IgD-negative memory B cell (primary cell): ENCODE results near the gene CCNL1. TPM values are rescaled to one million over a fixed set of nuclear protein-coding genes. Genes with fewer than 3 reads are reported as not detected.

Experiments used
- H3K27ac Mint-ChIP-seq, 3 donors: one replicate each; pipeline ENCODE4 v1.8.0; 2020 to 2022; ENCODE audit warnings: mild to moderate bottlenecking in 3 of 3, mixed read lengths in 3 of 3, moderate library complexity in 1 of 3
- H3K27me3 Mint-ChIP-seq: one replicate; pipeline ENCODE4 v1.8.0; 2021; ENCODE audit warnings: mixed read lengths
- H3K36me3 Mint-ChIP-seq: one replicate; pipeline ENCODE4 v1.8.0; 2020; ENCODE audit warnings: mild to moderate bottlenecking, mixed read lengths
- H3K4me1 Mint-ChIP-seq, 3 donors: one replicate each; pipeline ENCODE4 v1.8.0; 2020 to 2022; ENCODE audit warnings: mixed read lengths in 3 of 3, mild to moderate bottlenecking in 1 of 3
- H3K4me3 Mint-ChIP-seq, 4 donors: one replicate each; pipeline ENCODE4 v1.8.0; 2020 to 2022; ENCODE audit warnings: mild to moderate bottlenecking in 4 of 4, mixed read lengths in 4 of 4, moderate library complexity in 3 of 4
- H3K9me3 Mint-ChIP-seq, 3 donors: one replicate each; pipeline ENCODE4 v1.8.0; 2020 to 2021; ENCODE audit warnings: mixed read lengths in 3 of 3, mild to moderate bottlenecking in 1 of 3
- polyA plus RNA-seq: library from polyadenylated mRNA; unstranded; fragments of 300-500 nt; fragmentation: Illumina TruSeq; gene quantifications from one replicate; pipeline ENCODE4 v1.2.3, GENCODE V29; 2021

CCNL1 gene
- polyA plus RNA-seq, 1 donor from 2014 or later: 107 TPM

DNA sequence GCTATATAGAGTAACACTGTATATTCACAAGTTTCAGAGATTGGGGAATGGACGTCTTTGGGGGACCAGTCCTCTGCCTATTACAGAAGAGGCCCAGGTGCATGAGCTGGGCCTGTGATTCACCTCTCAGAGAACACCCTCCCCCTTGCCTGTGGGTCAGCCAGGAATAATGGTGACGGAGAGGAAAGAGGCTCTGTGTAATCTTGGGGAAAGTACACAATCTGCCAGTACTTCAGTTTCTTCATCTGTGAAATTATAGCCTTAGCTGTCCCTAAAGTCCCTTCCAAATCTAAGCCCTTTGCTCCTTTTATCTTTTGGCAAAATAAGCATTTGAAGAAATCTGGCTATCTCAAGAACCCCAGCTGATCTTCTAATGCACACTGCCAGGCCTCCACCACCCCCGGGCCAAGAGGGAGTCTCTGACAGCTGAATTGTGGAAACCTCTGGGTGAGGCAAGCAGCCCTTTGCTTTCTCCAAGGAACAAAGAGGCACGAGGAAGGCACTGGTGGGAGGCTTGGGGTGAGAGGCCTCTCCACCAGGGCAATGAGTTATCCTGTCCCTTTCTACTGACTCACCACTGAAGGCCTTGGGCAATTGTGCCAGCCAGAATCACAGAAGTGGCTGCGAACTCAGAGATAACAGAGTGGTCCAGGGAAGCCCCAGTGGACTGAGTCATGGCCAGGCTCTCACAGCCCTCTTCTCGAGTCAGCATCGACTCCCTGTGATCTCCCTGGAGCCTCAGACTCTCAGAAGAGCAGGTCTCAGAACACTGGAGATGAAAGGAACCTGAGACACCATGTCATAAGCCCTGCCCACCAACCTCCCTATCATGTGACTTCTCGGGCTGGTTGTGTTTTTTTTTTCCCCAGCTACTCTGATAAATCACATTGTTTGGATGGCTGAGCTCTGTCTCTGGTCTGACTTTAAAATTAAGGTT, 31.8 kb downstream of the CCNL1 start:
- H3K4me1 Mint-ChIP-seq: peaks cover 20 to 23% (median 22%) of the 10 kb centered on the region in 3 donors
- peak overlapping the region in 1 of 4 donors; percentile 37 for H3K4me3 Mint-ChIP-seq
- no peaks in the 10 kb centered on the region for H3K36me3 Mint-ChIP-seq
- no peaks in the 10 kb centered on the region for H3K9me3 Mint-ChIP-seq
- H3K27ac Mint-ChIP-seq: peak overlapping the region in 2 of 3 donors; percentile 25 to 60
- no peaks in the 10 kb centered on the region for H3K27me3 Mint-ChIP-seq

DNA sequence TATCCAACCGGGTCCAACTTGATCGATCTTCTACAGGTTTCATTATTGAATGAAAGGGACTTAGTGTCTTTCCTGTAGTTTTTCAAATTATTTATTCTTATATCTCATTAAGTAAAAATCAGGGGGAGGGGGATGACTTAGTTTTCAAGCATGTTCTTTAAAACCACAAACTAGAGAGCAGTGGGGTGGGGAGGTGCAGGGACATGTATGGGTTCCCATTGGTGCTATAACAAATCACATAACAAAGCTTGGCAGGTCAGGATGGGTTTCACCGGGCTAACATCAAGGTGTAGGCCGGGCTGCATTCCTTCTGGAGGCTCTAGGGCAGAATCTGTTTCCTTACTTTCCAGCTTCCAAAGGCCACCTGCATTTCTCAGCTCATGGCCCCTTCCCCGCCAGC, 32.7 kb downstream of the CCNL1 start:
- H3K9me3 Mint-ChIP-seq: no peaks in the 10 kb centered on the region
- H3K36me3 Mint-ChIP-seq: no peaks in the 10 kb centered on the region
- no peaks in the 10 kb centered on the region for H3K27me3 Mint-ChIP-seq
- H3K4me3 Mint-ChIP-seq: no peak overlapping the region
- H3K4me1 Mint-ChIP-seq: peaks cover 20 to 23% (median 22%) of the 10 kb centered on the region in 3 donors
- H3K27ac Mint-ChIP-seq: no peak overlapping the region

DNA sequence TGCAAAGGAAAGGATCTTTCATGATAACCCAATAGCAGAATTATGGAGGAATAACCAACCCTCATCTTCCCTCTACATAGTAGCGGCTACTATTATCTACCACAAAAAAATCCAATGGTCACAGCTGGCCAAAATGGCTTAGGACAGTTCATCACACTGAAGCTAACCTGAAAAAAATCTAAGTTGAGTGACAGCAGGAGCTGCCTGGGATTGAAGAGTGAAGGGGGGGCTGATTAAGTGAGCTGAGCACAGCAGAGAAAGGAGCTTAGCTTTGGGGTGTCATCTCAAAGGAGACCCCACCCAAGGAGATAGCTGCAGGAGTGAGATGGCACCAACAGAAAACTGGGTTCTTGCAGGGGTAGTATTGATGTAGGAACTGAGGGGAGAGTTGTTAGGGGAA, 33.6 kb downstream of the CCNL1 start:
- no peaks in the 10 kb centered on the region for H3K9me3 Mint-ChIP-seq
- peaks cover 20 to 23% (median 22%) of the 10 kb centered on the region in 3 donors for H3K4me1 Mint-ChIP-seq
- no peaks in the 10 kb centered on the region for H3K36me3 Mint-ChIP-seq
- H3K27ac Mint-ChIP-seq: no peak overlapping the region
- H3K27me3 Mint-ChIP-seq: no peaks in the 10 kb centered on the region
- no peak overlapping the region for H3K4me3 Mint-ChIP-seq

DNA sequence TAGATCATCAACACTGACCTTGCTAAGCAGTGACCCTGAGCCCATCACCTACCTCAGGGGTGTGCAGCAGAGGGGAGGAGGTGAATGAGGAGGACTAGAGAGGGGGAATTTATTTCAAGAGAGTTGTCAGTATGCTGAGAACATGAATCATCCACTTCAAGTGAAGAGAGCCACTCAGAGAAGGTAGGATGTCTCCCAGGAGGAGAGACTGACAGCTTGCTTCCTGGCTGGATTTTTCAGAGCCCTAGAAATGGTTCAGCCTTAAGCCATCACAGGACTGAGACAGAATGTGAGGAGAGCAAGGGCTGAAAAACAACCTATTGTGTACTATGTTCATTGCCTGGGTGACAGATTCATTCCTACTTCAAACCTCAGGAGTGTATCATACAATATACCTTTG, 34.8 kb downstream of the CCNL1 start:
- H3K36me3 Mint-ChIP-seq: no peaks in the 10 kb centered on the region
- peaks cover 13 to 18% (median 15%) of the 10 kb centered on the region in 3 donors for H3K4me1 Mint-ChIP-seq

DNA sequence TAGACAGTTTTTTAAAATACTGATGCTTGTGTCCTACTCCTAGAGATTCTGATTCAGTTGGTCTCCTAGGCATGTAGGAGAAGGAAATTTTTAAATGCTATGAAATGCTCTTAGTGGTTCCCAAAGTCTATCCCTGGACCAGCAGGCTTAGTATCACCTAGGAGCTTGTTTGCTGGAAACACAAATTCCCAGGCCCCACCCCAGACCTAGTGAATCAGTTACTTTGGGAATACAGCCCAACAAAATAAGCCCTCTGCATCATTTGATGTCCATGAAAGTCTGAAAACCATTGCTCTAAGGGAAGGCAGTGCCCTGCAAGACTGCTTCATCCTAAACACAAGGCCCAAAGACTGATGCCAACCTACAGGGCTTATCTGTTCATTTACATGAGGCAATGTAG, 36.3 kb downstream of the CCNL1 start:
- Mint-ChIP-seq H3K9me3 (no peaks in the 10 kb centered on the region), H3K4me1 (peaks cover under 1 to 4% (median 1%) of the 10 kb centered on the region in 3 donors), H3K4me3 (no peak overlapping the region), H3K27me3 (no peaks in the 10 kb centered on the region), H3K36me3 (no peaks in the 10 kb centered on the region), H3K27ac (peak overlapping the region in 1 of 3 donors; percentile 35)

More for the DNA sequence above, 34.8 kb downstream of the CCNL1 start:
- Mint-ChIP-seq H3K27me3 (no peaks in the 10 kb centered on the region), H3K9me3 (no peaks in the 10 kb centered on the region), H3K27ac (peak overlapping the region in 1 of 3 donors; percentile 25), H3K4me3 (no peak overlapping the region)

DNA sequence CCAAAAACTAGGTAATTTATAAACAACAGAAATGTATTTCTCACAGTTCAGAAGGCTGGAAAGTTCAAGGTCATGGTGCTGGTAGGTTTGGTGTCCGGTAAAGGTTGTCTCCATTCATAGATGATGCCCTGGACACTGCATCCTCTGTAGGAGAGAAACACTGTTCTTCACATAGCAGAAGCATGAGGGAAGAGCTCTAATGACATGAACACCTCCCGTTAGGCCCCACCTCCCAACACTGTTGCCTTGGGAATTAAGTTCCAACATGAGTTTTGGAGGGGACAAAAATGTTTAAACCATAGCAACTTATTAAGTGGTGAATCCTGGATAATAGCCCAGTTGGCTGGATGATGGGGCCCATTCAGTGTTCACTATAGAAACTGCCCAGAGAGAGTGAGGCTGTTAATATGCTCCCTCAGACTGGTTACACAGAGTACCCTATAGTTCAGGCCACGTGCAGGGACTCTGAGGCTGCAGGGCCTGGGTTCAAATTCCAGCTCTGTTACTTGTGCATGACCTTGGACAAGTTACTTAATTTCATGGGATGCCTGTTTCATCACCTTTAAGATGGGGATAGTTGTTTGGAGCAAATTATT, 37.0 kb downstream of the CCNL1 start:
- no peaks in the 10 kb centered on the region for H3K36me3 Mint-ChIP-seq
- H3K4me1 Mint-ChIP-seq: no peaks in the 10 kb centered on the region
- no peaks in the 10 kb centered on the region for H3K27me3 Mint-ChIP-seq
- no peak overlapping the region for H3K4me3 Mint-ChIP-seq
- no peak overlapping the region for H3K27ac Mint-ChIP-seq
- no peaks in the 10 kb centered on the region for H3K9me3 Mint-ChIP-seq

DNA sequence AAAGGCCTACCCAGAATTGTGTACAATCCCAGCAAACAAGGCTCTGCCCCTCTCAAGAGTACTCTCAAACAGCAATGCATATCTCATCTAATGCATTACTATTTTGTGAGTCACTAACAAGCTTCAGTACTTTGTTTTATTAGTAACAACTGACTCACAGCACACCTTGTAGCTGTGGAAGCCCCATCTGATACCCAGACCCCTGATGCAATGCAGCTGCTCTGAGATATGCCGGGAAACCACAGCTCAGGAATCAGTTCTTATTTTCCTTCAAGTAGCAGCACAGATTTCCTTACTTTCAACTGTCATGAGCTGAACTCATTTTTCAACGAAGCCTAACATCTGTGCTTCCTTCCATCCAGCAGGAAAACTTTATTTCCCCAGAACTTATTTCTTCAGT, 37.8 kb downstream of the CCNL1 start:
- Mint-ChIP-seq H3K36me3 (no peaks in the 10 kb centered on the region), H3K27ac (no peak overlapping the region)

DNA sequence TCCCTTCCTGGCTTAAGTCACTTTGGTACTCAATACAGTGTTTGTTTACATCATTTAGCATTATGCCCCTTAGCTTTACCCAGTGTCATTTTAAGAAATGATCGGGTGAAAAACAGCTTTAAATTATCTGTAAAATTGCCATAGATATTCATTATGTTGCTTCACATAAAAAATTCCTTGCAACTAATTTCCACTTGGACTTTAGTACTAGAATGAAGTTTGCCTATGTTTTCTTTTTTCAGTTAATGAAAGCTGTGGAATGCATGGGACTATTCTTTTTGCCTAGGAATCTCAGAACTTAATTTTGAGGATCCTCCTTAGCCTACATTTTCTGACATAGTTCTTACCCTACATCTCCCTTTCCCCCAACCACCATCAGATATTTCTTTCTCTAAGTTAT, 38.4 kb downstream of the CCNL1 start:
- Mint-ChIP-seq H3K27ac (no peak overlapping the region), H3K9me3 (no peaks in the 10 kb centered on the region)

More for the DNA sequence above, 37.8 kb downstream of the CCNL1 start:
- no peaks in the 10 kb centered on the region for H3K9me3 Mint-ChIP-seq
- H3K4me1 Mint-ChIP-seq: no peaks in the 10 kb centered on the region
- no peak overlapping the region for H3K4me3 Mint-ChIP-seq
- H3K27me3 Mint-ChIP-seq: no peaks in the 10 kb centered on the region

DNA sequence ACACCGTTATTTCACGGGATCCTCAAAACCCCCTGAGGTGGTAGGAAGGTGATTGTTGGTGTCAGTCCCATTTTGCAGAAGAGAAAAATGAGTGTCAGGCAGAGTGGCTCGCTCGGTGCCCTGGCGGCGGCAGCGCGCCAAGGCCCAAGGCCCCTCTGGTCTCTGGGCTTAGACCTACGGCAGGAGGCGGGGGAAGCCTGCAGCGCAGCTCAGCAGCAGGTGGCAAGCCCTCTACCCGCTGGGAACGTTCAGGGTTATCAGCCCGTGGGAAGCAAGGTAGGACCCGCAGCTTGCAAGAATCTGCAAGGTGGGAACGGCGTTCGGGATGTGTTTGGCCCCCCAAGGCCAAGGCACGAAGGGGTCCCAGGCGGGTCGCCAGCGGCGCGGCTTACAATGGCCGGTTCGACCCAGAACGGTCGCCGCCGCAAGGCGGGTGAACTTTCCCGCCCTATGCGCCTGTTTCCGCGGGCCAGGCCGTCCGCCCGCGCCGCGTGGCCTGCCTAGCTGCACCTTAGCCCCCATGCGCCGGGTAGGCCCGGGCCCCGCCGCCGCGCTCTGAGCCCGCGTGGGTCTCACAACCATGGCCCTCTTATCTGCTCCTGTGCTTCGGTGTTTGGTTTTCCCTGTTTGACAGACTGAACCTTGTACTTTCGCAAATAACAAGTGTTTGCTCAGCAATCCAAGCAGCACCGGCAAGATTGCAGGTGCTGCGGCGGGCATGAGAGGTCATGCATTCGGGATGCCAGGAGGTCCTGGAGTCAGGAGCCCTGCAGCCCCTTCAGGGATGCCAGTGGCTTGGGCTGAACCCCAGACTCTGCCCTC, 39.7 kb downstream of the CCNL1 start:
- Mint-ChIP-seq H3K27me3 (no peaks in the 10 kb centered on the region), H3K9me3 (no peaks in the 10 kb centered on the region), H3K27ac (peak overlapping the region in 1 of 3 donors; percentile 42), H3K4me1 (no peaks in the 10 kb centered on the region), H3K36me3 (peaks cover 2% of the 10 kb centered on the region), H3K4me3 (no peak overlapping the region)

More for the DNA sequence above, 38.4 kb downstream of the CCNL1 start:
- Mint-ChIP-seq H3K36me3 (no peaks in the 10 kb centered on the region), H3K4me1 (no peaks in the 10 kb centered on the region), H3K27me3 (no peaks in the 10 kb centered on the region), H3K4me3 (no peak overlapping the region)

DNA sequence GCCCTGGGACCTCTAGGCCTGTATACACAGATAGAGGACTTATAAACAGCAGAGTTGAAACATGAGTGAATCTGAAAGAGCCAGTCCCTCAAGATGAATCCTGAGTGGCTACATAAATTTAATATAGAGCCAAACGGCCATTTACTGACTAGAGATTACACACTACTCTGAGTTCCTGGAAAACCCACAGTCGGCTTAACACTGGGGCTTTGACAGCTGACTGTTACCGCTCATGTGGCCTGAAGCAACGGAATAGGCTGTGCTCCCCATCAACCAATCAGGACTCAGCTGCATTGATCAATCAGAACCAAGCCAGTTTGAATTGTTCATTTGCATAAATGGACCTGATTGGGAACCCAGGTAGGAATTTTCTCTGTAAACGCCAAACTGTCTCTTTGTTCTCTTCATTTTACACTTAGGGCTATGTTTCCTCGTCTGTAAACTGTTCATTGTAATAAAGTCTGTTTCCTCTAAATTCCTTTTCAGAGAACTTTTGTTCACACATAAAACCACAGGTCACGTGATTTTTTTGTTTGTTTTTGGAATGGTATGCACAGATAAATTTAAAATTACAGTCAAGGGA, 40.5 kb downstream of the CCNL1 start:
- Mint-ChIP-seq H3K9me3 (no peaks in the 10 kb centered on the region), H3K27ac (peak overlapping the region in 1 of 3 donors; percentile 42), H3K27me3 (no peaks in the 10 kb centered on the region), H3K4me1 (no peaks in the 10 kb centered on the region), H3K36me3 (peaks cover 2% of the 10 kb centered on the region), H3K4me3 (no peak overlapping the region)

DNA sequence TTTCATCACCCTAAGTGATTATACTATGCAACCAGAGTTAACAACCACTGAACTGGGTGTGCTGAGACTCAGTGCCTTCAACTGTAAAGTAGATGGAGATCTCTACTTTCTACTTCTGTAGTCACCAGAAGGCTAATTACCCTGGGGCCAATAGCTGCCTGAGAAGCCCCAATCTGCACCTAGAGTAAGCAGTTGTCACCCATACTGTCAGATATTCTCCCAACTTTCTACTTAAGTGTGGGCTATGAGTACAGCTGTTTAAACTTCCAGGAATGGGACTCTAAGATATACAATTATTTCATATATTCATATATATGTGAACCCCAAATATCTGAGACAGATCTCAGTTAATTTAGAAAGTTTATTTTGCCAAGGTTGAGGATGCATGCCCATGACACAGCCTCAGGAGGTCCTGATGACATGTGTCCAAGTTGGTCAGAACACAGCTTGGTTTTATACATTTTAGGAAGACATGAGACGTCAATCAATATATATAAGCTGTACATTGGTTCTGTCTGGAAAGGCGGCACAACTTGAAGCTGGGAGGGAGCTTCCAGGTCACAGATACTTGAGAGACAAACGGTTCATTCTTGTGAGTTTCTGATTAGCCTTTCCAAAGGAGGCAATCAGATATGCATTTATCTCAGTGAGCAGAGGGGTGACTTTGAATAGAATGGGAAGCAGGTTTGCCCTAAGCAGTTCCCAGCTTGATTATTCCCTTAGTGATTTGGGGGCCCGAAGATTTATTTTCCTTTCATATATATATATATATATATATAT, 41.9 kb downstream of the CCNL1 start:
- Mint-ChIP-seq H3K9me3 (no peaks in the 10 kb centered on the region), H3K36me3 (peaks cover 2% of the 10 kb centered on the region), H3K4me1 (no peaks in the 10 kb centered on the region), H3K27me3 (no peaks in the 10 kb centered on the region), H3K27ac (no peak overlapping the region), H3K4me3 (no peak overlapping the region)

DNA sequence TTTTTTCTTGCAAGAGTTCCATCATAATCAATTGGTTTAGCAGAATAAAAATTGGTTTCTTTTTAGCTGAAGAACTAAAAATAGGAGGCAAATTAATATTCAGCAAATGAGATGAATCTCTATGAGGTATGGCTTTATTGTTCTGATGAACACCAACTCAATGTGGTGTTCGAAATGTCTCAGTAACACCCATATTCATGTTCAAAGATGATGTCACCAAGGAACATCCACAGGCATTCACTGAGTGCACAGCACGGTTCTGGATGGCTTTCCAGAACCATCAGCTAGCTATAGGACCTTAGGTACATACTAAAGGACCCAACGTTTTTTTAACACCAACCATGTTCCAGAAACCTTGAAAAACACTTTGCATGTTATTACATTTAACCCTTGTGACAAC, 42.7 kb downstream of the CCNL1 start:
- Mint-ChIP-seq H3K4me3 (no peak overlapping the region), H3K36me3 (peaks cover 2% of the 10 kb centered on the region), H3K4me1 (no peaks in the 10 kb centered on the region), H3K27me3 (no peaks in the 10 kb centered on the region), H3K9me3 (no peaks in the 10 kb centered on the region), H3K27ac (no peak overlapping the region)

DNA sequence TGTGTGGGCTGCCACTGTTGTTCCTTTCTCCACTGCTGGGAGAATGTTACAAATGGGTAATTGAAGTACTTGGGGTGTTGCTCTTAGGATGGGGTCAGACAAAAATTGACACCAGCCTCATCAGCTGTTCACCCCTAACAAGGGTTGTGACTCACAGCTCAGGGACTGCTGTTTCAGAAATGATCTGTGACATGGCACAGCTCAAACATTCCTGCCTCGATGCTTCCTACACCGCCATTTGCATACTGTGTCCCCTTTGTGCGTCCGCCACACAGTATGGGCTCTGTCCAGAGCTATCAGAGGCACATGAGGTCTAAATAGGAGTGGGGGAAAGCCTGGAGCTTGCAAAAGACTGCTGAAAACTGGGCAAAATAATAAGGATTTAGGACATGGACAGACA, 43.9 kb downstream of the CCNL1 start:
- peak overlapping the region in 1 of 3 donors; percentile 52 for H3K27ac Mint-ChIP-seq
- H3K4me1 Mint-ChIP-seq: no peaks in the 10 kb centered on the region
- no peaks in the 10 kb centered on the region for H3K27me3 Mint-ChIP-seq
- no peaks in the 10 kb centered on the region for H3K9me3 Mint-ChIP-seq
- H3K36me3 Mint-ChIP-seq: peaks cover 2% of the 10 kb centered on the region
- no peak overlapping the region for H3K4me3 Mint-ChIP-seq
